ENCODE results near the gene PDGFB.

PDGFB gene

DNA sequence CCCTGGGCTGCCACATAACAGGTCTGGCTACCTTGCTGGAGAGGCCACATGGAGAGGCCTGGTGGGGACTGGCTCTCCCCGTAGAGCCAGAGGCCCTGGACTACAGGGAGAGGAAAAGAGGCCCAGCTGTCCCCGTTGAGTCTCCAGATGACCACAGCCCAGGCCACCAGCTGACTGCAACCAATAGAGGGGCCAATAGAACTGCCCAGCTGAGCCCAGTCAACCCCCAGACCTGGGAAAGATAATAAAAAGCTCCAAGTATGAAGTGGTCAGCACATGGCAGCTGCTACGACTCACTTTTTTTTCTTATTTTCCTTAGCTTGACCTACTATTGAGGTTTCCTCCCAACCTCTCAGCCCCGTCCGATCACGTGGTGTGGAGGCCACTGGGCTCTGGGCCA is 18.4 kb downstream of the PDGFB start:
- TF ChIP-seq, protein P1, sequence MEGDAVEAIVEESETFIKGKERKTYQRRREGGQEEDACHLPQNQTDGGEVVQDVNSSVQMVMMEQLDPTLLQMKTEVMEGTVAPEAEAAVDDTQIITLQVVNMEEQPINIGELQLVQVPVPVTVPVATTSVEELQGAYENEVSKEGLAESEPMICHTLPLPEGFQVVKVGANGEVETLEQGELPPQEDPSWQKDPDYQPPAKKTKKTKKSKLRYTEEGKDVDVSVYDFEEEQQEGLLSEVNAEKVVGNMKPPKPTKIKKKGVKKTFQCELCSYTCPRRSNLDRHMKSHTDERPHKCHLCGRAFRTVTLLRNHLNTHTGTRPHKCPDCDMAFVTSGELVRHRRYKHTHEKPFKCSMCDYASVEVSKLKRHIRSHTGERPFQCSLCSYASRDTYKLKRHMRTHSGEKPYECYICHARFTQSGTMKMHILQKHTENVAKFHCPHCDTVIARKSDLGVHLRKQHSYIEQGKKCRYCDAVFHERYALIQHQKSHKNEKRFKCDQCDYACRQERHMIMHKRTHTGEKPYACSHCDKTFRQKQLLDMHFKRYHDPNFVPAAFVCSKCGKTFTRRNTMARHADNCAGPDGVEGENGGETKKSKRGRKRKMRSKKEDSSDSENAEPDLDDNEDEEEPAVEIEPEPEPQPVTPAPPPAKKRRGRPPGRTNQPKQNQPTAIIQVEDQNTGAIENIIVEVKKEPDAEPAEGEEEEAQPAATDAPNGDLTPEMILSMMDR (conservative IDR thresholded peaks at IDR 0.05; ENCODE audit: control insufficient read depth, insufficient read depth, low read depth, low read length), result no peak
- DNase-seq (ENCODE audit: low read depth), result no peak
- H3K4me3 ChIP-seq (ENCODE audit: control insufficient read depth, low read depth, low read length), result no peak overlapping the region

- H3K4me3 ChIP-seq (ENCODE audit: control insufficient read depth, low read depth, low read length), result no peak overlapping the region
- no peak for DNase-seq (ENCODE audit: low read depth)
- TF ChIP-seq, protein P1 (conservative IDR thresholded peaks at IDR 0.05; ENCODE audit: control insufficient read depth, insufficient read depth, low read depth, low read length), result no peak
Measured at GRCh38 chr22:39225591-39225990, 19.2 kb downstream of the PDGFB start.

GRCh38 chr22:39224550-39224949 is 20.2 kb downstream of the PDGFB start:
- no peak for DNase-seq (ENCODE audit: low read depth)
- H3K4me3 ChIP-seq (ENCODE audit: control insufficient read depth, low read depth, low read length), result no peak overlapping the region
- TF ChIP-seq, protein P1 (conservative IDR thresholded peaks at IDR 0.05; ENCODE audit: control insufficient read depth, insufficient read depth, low read depth, low read length), result no peak

DNA sequence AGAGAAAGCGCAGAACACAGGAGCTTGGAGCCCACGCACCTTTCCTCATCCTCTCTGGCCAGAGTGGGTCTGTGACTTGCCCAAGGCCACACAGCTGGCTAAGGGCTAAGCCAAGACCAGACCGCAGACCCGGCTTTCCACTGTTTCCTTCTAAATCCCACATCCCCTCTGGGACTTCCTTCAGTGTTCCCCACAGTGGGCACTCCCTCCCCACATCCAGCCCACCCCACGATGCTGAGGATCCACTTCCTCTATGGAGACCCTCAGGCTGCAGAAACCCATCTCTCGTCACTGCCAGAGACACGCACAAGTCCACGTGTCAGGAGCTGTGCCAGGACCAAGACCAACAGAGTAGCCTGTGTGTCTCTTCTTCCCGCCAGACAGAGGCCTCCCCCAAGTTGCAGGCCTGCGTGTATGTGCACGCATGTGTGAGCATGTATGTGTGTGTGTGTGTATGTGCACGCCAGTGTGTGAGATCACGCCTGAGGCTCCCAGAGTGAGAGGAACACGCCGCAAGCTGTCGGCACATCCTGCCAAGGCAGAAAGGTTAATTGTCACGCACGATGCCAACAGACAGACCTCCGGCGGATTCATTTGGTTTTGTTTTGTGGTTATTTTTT is 21.6 kb downstream of the PDGFB start:
- H3K4me3 ChIP-seq (ENCODE audit: control insufficient read depth, low read depth, low read length), result no peak overlapping the region
- TF ChIP-seq, protein P1 (conservative IDR thresholded peaks at IDR 0.05; ENCODE audit: control insufficient read depth, insufficient read depth, low read depth, low read length), result no peak
- DNase-seq (ENCODE audit: low read depth), result no peak

DNA sequence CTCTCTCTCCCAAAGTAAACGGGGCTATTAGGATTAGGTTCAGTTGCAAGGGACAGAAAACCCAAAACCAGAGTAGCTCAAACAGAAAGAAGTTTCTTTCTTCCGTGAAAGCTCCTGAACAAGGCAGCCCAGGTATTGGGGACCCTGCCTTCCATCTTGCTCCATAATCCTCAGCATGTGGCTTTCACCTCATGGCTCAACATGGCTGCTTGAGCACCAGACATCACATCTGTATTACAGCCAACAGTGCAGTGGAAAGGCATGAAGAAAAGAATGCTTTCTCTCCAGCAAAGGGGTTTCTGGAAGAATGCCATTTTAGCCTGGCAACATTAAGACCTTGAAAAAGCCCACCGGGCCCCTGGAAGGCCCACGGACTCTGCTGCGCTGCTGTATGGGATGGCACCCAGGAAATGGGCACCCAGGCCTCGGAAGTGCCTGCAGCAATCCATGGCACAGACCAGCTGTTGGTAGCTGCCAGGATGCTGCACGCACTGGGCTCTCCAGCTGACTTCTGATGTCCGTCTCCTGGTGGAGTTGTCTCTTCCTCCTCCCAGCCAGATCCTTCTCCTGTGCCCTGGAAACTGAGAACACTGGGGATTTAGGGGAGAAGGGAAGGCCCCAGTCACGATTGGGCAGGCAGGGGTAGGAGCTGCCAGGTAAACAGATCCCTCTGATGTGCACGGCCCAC is 22.6 kb downstream of the PDGFB start:
- no peak overlapping the region for H3K4me3 ChIP-seq (ENCODE audit: control insufficient read depth, low read depth, low read length)
- DNase-seq (ENCODE audit: low read depth), result no peak
- TF ChIP-seq, protein P1 (conservative IDR thresholded peaks at IDR 0.05; ENCODE audit: control insufficient read depth, insufficient read depth, low read depth, low read length), result no peak

- TF ChIP-seq, protein P1 (conservative IDR thresholded peaks at IDR 0.05; ENCODE audit: control insufficient read depth, insufficient read depth, low read depth, low read length), result no peak
- no peak overlapping the region for H3K4me3 ChIP-seq (ENCODE audit: control insufficient read depth, low read depth, low read length)
- DNase-seq (ENCODE audit: low read depth), result peak; percentile 38
Measured at GRCh38 chr22:39220890-39221850, 23.6 kb downstream of the PDGFB start.
